Measurements from ENCODE around the gene PLPPR1.

DNA sequence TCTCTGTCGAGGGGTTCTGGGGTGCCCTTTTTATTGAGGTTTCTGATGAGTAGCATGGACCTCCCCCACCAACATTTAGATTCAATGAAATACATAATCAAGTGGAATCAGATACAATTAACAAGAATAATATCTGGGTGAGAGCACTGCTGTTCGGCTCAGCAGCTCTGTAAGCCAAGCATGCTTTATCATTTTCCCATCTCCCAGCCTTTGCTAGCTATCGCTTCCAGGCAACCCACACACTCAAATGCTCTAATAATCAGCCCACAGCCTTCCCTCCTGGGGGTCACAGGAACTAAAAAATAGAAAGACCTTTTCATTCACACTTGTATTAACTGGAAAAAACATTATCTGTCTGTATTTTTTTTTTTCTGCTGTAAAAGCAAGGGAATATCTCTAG lies 8.9 kb downstream of the PLPPR1 start:
- TF ChIP-seq, protein P1, sequence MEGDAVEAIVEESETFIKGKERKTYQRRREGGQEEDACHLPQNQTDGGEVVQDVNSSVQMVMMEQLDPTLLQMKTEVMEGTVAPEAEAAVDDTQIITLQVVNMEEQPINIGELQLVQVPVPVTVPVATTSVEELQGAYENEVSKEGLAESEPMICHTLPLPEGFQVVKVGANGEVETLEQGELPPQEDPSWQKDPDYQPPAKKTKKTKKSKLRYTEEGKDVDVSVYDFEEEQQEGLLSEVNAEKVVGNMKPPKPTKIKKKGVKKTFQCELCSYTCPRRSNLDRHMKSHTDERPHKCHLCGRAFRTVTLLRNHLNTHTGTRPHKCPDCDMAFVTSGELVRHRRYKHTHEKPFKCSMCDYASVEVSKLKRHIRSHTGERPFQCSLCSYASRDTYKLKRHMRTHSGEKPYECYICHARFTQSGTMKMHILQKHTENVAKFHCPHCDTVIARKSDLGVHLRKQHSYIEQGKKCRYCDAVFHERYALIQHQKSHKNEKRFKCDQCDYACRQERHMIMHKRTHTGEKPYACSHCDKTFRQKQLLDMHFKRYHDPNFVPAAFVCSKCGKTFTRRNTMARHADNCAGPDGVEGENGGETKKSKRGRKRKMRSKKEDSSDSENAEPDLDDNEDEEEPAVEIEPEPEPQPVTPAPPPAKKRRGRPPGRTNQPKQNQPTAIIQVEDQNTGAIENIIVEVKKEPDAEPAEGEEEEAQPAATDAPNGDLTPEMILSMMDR (conservative IDR thresholded peaks at IDR 0.05): no peak
- no peak for TF ChIP-seq ZFX (IDR thresholded peaks at IDR 0.05)
